ENCODE data around the gene SNED1.

- TF ChIP-seq CTCF (IDR thresholded peaks at IDR 0.05) (no peak), POLR2A (IDR thresholded peaks at IDR 0.05) (no peak)
Observed at GRCh38 chr2:241103176-241103595, 104.8 kb downstream of the SNED1 start.
